H7 (cell line): ENCODE data around the gene SSBP2. TPM values are rescaled to one million over a fixed set of nuclear protein-coding genes. Genes with fewer than 3 reads are reported as not detected.
A peak's percentile ranks its signal among the peaks of the same experiment; 100 is the strongest.
"Not testable (repeated sequence)": the region's sequence is repeated elsewhere in the genome, so short reads cannot be mapped to it uniquely, and the experiment has no call there.

Experiments used
- DNase-seq: peaks from one replicate; pipeline ENCODE4 v3.0.0; 2012
- H3K27me3 ChIP-seq: 2 replicates; pipeline ENCODE4 v1.6.0; 2011; ENCODE audit warnings: mild to moderate bottlenecking, low read length; ENCODE audit not compliant: control insufficient read depth, insufficient read depth
- H3K36me3 ChIP-seq: replicated peaks from 2 replicates; pipeline ENCODE4 v1.5.1; 2011; ENCODE audit warnings: low read length; ENCODE audit not compliant: control insufficient read depth, insufficient read depth
- H3K4me3 ChIP-seq: 2 replicates; pipeline ENCODE4 v1.5.1; 2011; ENCODE audit warnings: low read depth, mild to moderate bottlenecking, control low read depth, low read length, moderate library complexity; ENCODE audit not compliant: insufficient read depth
- total RNA-seq: library from RNA; depleted of rRNA; stranded (reverse); fragments of >200 nt; shearing (Covaris generic); gene quantifications from 2 replicates; pipeline ENCODE4 v1.2.3, GENCODE V29; 2014

The SSBP2 gene
- total RNA-seq, 1 experiment from 2014 or later, result 26.1 TPM

GRCh38 chr5:81516091-81516490 lies 234.8 kb downstream of the SSBP2 start:
- no peak overlapping the region for H3K4me3 ChIP-seq
- no peak for DNase-seq
- no peaks in the 10 kb centered on the region for H3K27me3 ChIP-seq
- no peaks in the 10 kb centered on the region for H3K36me3 ChIP-seq

- Histone ChIP-seq H3K36me3 (no peaks in the 10 kb centered on the region), H3K27me3 (no peaks in the 10 kb centered on the region), H3K4me3 (no peak overlapping the region)
- DNase-seq, result no peak
These were observed 236.9 kb downstream of the SSBP2 start for GRCh38 chr5:81513982-81514381.

GRCh38 chr5:81513473-81513872 lies 237.4 kb downstream of the SSBP2 start:
- H3K27me3 ChIP-seq, result no peaks in the 10 kb centered on the region
- H3K4me3 ChIP-seq, result no peak overlapping the region
- no peaks in the 10 kb centered on the region for H3K36me3 ChIP-seq
- DNase-seq, result peak; percentile 3

- peak; percentile 46 for DNase-seq
- H3K36me3 ChIP-seq, result no peaks in the 10 kb centered on the region
- H3K4me3 ChIP-seq, result no peak overlapping the region
- H3K27me3 ChIP-seq, result no peaks in the 10 kb centered on the region
These were observed 243.9 kb downstream of the SSBP2 start for GRCh38 chr5:81506900-81507588.

GRCh38 chr5:81506378-81506777 lies 244.5 kb downstream of the SSBP2 start:
- no peak for DNase-seq
- no peaks in the 10 kb centered on the region for H3K27me3 ChIP-seq
- H3K4me3 ChIP-seq, result no peak overlapping the region
- no peaks in the 10 kb centered on the region for H3K36me3 ChIP-seq

GRCh38 chr5:81505672-81506071 lies 245.2 kb downstream of the SSBP2 start:
- Histone ChIP-seq H3K36me3 (no peaks in the 10 kb centered on the region), H3K4me3 (no peak overlapping the region), H3K27me3 (no peaks in the 10 kb centered on the region)
- no peak for DNase-seq

GRCh38 chr5:81503602-81504001 lies 247.3 kb downstream of the SSBP2 start:
- H3K36me3 ChIP-seq, DNase-seq, H3K27me3 ChIP-seq, H3K4me3 ChIP-seq: not testable (repeated sequence)

GRCh38 chr5:81495286-81495685 lies 255.6 kb downstream of the SSBP2 start:
- Histone ChIP-seq H3K27me3 (no peaks in the 10 kb centered on the region), H3K36me3 (no peaks in the 10 kb centered on the region)

GRCh38 chr5:81488862-81489261 lies 262.0 kb downstream of the SSBP2 start:
- DNase-seq, result no peak
- Histone ChIP-seq H3K27me3 (no peaks in the 10 kb centered on the region), H3K4me3 (no peak overlapping the region), H3K36me3 (no peaks in the 10 kb centered on the region)

More at GRCh38 chr5:81495286-81495685, 255.6 kb downstream of the SSBP2 start:
- no peak overlapping the region for H3K4me3 ChIP-seq
- DNase-seq, result no peak

- no peaks in the 10 kb centered on the region for H3K27me3 ChIP-seq
- DNase-seq, result no peak
- no peaks in the 10 kb centered on the region for H3K36me3 ChIP-seq
- no peak overlapping the region for H3K4me3 ChIP-seq
These were observed 264.2 kb downstream of the SSBP2 start for GRCh38 chr5:81486711-81487110.

- Histone ChIP-seq H3K27me3 (no peaks in the 10 kb centered on the region), H3K4me3 (no peak overlapping the region), H3K36me3 (no peaks in the 10 kb centered on the region)
- no peak for DNase-seq
These were observed 268.3 kb downstream of the SSBP2 start for GRCh38 chr5:81482595-81482994.

- not testable (repeated sequence) for H3K36me3 ChIP-seq, DNase-seq, H3K4me3 ChIP-seq, H3K27me3 ChIP-seq
These were observed 277.5 kb downstream of the SSBP2 start for GRCh38 chr5:81473395-81473794.

- DNase-seq, result no peak
- Histone ChIP-seq H3K4me3 (no peak overlapping the region), H3K36me3 (peaks cover 2% of the 10 kb centered on the region), H3K27me3 (no peaks in the 10 kb centered on the region)
These were observed 281.2 kb downstream of the SSBP2 start for GRCh38 chr5:81469676-81470075.

GRCh38 chr5:81450940-81451339 lies 300.0 kb downstream of the SSBP2 start:
- Histone ChIP-seq H3K4me3 (no peak overlapping the region), H3K27me3 (no peaks in the 10 kb centered on the region), H3K36me3 (no peaks in the 10 kb centered on the region)
- no peak for DNase-seq

- no peak overlapping the region for H3K4me3 ChIP-seq
- no peak for DNase-seq
- no peaks in the 10 kb centered on the region for H3K36me3 ChIP-seq
- H3K27me3 ChIP-seq, result no peaks in the 10 kb centered on the region
These were observed 315.9 kb downstream of the SSBP2 start for GRCh38 chr5:81435023-81435422.

- no peaks in the 10 kb centered on the region for H3K27me3 ChIP-seq
- no peak for DNase-seq
- H3K36me3 ChIP-seq, result no peaks in the 10 kb centered on the region
- H3K4me3 ChIP-seq, result no peak overlapping the region
These were observed 320.9 kb downstream of the SSBP2 start for GRCh38 chr5:81429985-81430384.
